HepG2 (cell line): ENCODE results near the gene RAPSN. TPM values are rescaled to one million over a fixed set of nuclear protein-coding genes. Genes with fewer than 3 reads are reported as not detected.

Experiments
- AHR ChIP-seq: IDR thresholded peaks from 2 replicates; pipeline ENCODE4 v1.6.1; 2018; ENCODE audit warnings: missing genetic modification reagents, missing compliant biosample characterization
- ARID2 ChIP-seq: sonication (generic); formaldehyde crosslinking; IDR thresholded peaks from 2 replicates; pipeline ENCODE4 v1.8.1; 2022; ENCODE audit warnings: mild to moderate bottlenecking, missing genetic modification reagents, borderline replicate concordance
- JDP2 ChIP-seq: sonication (generic); formaldehyde crosslinking; IDR thresholded peaks from 2 replicates; pipeline ENCODE4 v1.8.1; 2022; ENCODE audit warnings: missing genetic modification reagents, borderline replicate concordance
- KDM5B ChIP-seq: sonication (generic); formaldehyde crosslinking; IDR thresholded peaks from 2 replicates; pipeline ENCODE4 v1.4.0; 2020; ENCODE audit warnings: missing genetic modification reagents, mild to moderate bottlenecking, borderline replicate concordance
- MAFG ChIP-seq: sonication (generic); formaldehyde crosslinking; IDR thresholded peaks from 2 replicates; pipeline ENCODE4 v1.5.1; 2020; ENCODE audit warnings: mild to moderate bottlenecking, missing genetic modification reagents
- NFYC ChIP-seq: IDR thresholded peaks from 2 replicates; pipeline ENCODE4 v1.6.1; 2016; ENCODE audit warnings: missing genetic modification reagents, missing compliant biosample characterization
- NR1H2 ChIP-seq: sonication (generic); formaldehyde crosslinking; IDR thresholded peaks from 2 replicates; pipeline ENCODE4 v1.8.1; 2022; ENCODE audit warnings: low read depth, missing genetic modification reagents, borderline replicate concordance
- NR2F1 ChIP-seq, 2 experiments: fragments of 450-650 bp in 1 of 2; formaldehyde crosslinking in 1 of 2; IDR thresholded peaks; 2 replicates each; pipeline versions ENCODE4 v1.5.0 to v1.6.1; 2016 to 2020; ENCODE audit warnings: mild to moderate bottlenecking in 1 of 2, missing compliant biosample characterization in 1 of 2, missing genetic modification reagents in 1 of 2, moderate library complexity in 1 of 2
- PAWR ChIP-seq: sonication (generic); formaldehyde crosslinking; IDR thresholded peaks from 2 replicates; pipeline ENCODE4 v1.4.0; 2020; ENCODE audit warnings: missing genetic modification reagents, mild to moderate bottlenecking, borderline replicate concordance
- PHF8 ChIP-seq: sonication (generic); formaldehyde crosslinking; IDR thresholded peaks from 2 replicates; pipeline ENCODE4 v1.5.0; 2020; ENCODE audit warnings: missing genetic modification reagents
- REL ChIP-seq: sonication (generic); formaldehyde crosslinking; conservative IDR thresholded peaks from 2 replicates; pipeline ENCODE4 v1.8.0; 2022; ENCODE audit warnings: mild to moderate bottlenecking, missing genetic modification reagents, moderate library complexity
- SNAI1 ChIP-seq: sonication (generic); formaldehyde crosslinking; IDR thresholded peaks from 2 replicates; pipeline ENCODE4 v1.5.0; 2020; ENCODE audit warnings: mild to moderate bottlenecking, missing genetic modification reagents, borderline replicate concordance
- TARDBP ChIP-seq: sonication (generic); formaldehyde crosslinking; IDR thresholded peaks from 2 replicates; pipeline ENCODE4 v1.8.0; 2022; ENCODE audit warnings: mild to moderate bottlenecking, missing genetic modification reagents
- ZBTB3 ChIP-seq: sonication (generic); formaldehyde crosslinking; IDR thresholded peaks from 2 replicates; pipeline ENCODE4 v1.4.0; 2020; ENCODE audit warnings: low read depth, mild to moderate bottlenecking, moderate library complexity, missing genetic modification reagents, borderline replicate concordance
- ZNF225 ChIP-seq: sonication (generic); formaldehyde crosslinking; IDR thresholded peaks from 2 replicates; pipeline ENCODE4 v1.4.0; 2020; ENCODE audit warnings: mild to moderate bottlenecking, missing genetic modification reagents
- ZNF3 ChIP-seq: IDR thresholded peaks from 2 replicates; pipeline ENCODE4 v1.7.0; 2017; ENCODE audit warnings: inconsistent platforms
- ZNF34 ChIP-seq: sonication (generic); formaldehyde crosslinking; IDR thresholded peaks from 2 replicates; pipeline ENCODE4 v1.4.0; 2020; ENCODE audit warnings: mild to moderate bottlenecking, missing genetic modification reagents, borderline replicate concordance
- polyA plus RNA-seq, 8 experiments: library from polyadenylated mRNA; depleted of rRNA in 3 of 8; stranded (reverse) in 7 of 8; unstranded in 1 of 8; fragments of >200 nt; fragmentation: Illumina TruSeq in 4 of 8; extraction: Trizol in 4 of 8; gene quantifications; 2 replicates each; pipeline versions ENCODE4 v1.2.1 to v1.2.3, GENCODE V29; 2011 to 2016; ENCODE audit warnings: low read depth in 4 of 8, missing spikeins in 1 of 8, mixed read lengths in 1 of 8; ENCODE audit not compliant: insufficient read depth in 1 of 8
- total RNA-seq, 5 experiments: library from RNA; depleted of rRNA; stranded (reverse); fragments of >200 nt; fragmentation: Illumina TruSeq; extraction: Trizol; gene quantifications; 2 replicates each; pipeline ENCODE4 v1.2.3, GENCODE V29; 2016; ENCODE audit warnings: low read depth in 1 of 5
- TF ChIP-seq, protein P1 (sequence below): sonication (generic); formaldehyde crosslinking; conservative IDR thresholded peaks from 2 replicates; pipeline ENCODE4 v1.8.0; 2022; ENCODE audit warnings: low read depth, missing genetic modification reagents
- TF ChIP-seq, protein P2 (sequence below): sonication (generic); formaldehyde crosslinking; IDR thresholded peaks from 2 replicates; pipeline ENCODE4 v1.5.0; 2020; ENCODE audit warnings: mild to moderate bottlenecking, low read depth, missing genetic modification reagents, borderline replicate concordance
- TF ChIP-seq, protein P3 (sequence below): sonication (generic); formaldehyde crosslinking; IDR thresholded peaks from 2 replicates; pipeline ENCODE4 v1.4.0; 2020; ENCODE audit warnings: mild to moderate bottlenecking, low read depth, missing genetic modification reagents
- TF ChIP-seq, protein P4 (sequence below): sonication (generic); formaldehyde crosslinking; conservative IDR thresholded peaks from 2 replicates; pipeline ENCODE4 v1.4.0; 2020; ENCODE audit warnings: mild to moderate bottlenecking, missing genetic modification reagents, moderate library complexity
- TF ChIP-seq, protein P5 (sequence below): sonication (generic); formaldehyde crosslinking; IDR thresholded peaks from 2 replicates; pipeline ENCODE4 v1.4.0; 2020; ENCODE audit warnings: missing genetic modification reagents

Gene RAPSN
- total and polyA plus RNA-seq, 2 of the 13 experiments (the other 11 are each of a cell fraction or from before 2014, with no cell fraction given), result 0.15 to 1.2 TPM

DNA sequence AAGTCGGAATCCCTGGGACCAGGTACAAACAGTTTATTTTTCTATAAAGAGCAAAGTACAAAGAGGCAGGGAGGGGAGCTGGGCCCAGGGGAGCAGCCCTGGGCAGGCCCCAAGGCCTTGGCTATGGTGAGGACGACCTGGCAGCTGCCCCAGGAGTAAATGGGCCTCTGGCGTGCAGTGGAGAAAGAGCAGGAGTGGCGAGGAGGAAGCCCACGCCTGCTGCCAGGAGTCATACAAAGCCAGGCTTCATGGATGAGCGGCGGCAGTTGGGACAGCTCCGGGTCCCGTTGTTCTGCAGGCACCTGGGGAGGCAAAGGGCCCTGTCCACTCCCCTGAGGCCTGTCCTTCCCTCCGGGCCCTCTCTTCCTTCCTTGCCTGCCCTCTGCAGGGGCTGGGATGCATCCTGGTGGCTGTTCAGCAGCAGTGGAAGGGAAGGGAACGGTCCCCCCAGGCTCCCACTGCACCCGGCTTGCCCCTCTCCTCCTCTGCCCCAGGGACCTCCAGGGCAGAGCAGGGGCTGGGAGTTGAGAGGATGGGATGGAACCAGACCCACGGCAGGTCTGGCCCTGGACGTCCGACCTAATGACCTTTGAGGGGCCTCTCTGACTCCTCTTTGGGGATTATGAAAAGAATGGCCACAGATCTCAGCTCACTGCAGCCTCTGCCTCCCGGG, 11.1 kb downstream of the RAPSN start (continued):
- TF ChIP-seq NR1H2 (CRISPR knock-in tag), result no peak
- peak; percentile 47; the same call in 1 of the 2 replicates for TF ChIP-seq ZNF34
- TF ChIP-seq, protein P1, sequence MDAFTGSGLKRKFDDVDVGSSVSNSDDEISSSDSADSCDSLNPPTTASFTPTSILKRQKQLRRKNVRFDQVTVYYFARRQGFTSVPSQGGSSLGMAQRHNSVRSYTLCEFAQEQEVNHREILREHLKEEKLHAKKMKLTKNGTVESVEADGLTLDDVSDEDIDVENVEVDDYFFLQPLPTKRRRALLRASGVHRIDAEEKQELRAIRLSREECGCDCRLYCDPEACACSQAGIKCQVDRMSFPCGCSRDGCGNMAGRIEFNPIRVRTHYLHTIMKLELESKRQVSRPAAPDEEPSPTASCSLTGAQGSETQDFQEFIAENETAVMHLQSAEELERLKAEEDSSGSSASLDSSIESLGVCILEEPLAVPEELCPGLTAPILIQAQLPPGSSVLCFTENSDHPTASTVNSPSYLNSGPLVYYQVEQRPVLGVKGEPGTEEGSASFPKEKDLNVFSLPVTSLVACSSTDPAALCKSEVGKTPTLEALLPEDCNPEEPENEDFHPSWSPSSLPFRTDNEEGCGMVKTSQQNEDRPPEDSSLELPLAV (CRISPR knock-in tag), result no peak
- no peak for TF ChIP-seq NFYC
- no peak for TF ChIP-seq PAWR (CRISPR knock-in tag)
- TF ChIP-seq SNAI1, result no peak
- no peak for TF ChIP-seq ZNF3 (CRISPR knock-in tag)
- peak; percentile 73 for TF ChIP-seq PHF8 (CRISPR knock-in tag)
- TF ChIP-seq, protein P2, sequence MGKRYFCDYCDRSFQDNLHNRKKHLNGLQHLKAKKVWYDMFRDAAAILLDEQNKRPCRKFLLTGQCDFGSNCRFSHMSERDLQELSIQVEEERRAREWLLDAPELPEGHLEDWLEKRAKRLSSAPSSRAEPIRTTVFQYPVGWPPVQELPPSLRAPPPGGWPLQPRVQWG, result no peak
- TF ChIP-seq MAFG (CRISPR knock-in tag), result no peak
- peak; percentile 25; the same call in 1 of the 2 replicates for TF ChIP-seq AHR (CRISPR knock-in tag)
- TF ChIP-seq, protein P3, sequence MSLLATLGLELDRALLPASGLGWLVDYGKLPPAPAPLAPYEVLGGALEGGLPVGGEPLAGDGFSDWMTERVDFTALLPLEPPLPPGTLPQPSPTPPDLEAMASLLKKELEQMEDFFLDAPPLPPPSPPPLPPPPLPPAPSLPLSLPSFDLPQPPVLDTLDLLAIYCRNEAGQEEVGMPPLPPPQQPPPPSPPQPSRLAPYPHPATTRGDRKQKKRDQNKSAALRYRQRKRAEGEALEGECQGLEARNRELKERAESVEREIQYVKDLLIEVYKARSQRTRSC (CRISPR knock-in tag), result no peak
- TF ChIP-seq JDP2 (CRISPR knock-in tag), result no peak
- TF ChIP-seq NR2F1 (CRISPR knock-in tag; IDR thresholded peaks at IDR 0.05), result peak; percentile 47 to 48; a peak in 2 of 4 replicates
- no peak for TF ChIP-seq REL
- TF ChIP-seq KDM5B (CRISPR knock-in tag), result no peak; the same call in 1 of the 2 replicates
- no peak for TF ChIP-seq ZBTB3
- no peak for TF ChIP-seq ARID2 (CRISPR knock-in tag)
- TF ChIP-seq ZNF225 (CRISPR knock-in tag), result no peak
- TF ChIP-seq, protein P4, sequence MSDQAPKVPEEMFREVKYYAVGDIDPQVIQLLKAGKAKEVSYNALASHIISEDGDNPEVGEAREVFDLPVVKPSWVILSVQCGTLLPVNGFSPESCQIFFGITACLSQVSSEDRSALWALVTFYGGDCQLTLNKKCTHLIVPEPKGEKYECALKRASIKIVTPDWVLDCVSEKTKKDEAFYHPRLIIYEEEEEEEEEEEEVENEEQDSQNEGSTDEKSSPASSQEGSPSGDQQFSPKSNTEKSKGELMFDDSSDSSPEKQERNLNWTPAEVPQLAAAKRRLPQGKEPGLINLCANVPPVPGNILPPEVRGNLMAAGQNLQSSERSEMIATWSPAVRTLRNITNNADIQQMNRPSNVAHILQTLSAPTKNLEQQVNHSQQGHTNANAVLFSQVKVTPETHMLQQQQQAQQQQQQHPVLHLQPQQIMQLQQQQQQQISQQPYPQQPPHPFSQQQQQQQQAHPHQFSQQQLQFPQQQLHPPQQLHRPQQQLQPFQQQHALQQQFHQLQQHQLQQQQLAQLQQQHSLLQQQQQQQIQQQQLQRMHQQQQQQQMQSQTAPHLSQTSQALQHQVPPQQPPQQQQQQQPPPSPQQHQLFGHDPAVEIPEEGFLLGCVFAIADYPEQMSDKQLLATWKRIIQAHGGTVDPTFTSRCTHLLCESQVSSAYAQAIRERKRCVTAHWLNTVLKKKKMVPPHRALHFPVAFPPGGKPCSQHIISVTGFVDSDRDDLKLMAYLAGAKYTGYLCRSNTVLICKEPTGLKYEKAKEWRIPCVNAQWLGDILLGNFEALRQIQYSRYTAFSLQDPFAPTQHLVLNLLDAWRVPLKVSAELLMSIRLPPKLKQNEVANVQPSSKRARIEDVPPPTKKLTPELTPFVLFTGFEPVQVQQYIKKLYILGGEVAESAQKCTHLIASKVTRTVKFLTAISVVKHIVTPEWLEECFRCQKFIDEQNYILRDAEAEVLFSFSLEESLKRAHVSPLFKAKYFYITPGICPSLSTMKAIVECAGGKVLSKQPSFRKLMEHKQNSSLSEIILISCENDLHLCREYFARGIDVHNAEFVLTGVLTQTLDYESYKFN, result peak; percentile 77
- TF ChIP-seq, protein P5, sequence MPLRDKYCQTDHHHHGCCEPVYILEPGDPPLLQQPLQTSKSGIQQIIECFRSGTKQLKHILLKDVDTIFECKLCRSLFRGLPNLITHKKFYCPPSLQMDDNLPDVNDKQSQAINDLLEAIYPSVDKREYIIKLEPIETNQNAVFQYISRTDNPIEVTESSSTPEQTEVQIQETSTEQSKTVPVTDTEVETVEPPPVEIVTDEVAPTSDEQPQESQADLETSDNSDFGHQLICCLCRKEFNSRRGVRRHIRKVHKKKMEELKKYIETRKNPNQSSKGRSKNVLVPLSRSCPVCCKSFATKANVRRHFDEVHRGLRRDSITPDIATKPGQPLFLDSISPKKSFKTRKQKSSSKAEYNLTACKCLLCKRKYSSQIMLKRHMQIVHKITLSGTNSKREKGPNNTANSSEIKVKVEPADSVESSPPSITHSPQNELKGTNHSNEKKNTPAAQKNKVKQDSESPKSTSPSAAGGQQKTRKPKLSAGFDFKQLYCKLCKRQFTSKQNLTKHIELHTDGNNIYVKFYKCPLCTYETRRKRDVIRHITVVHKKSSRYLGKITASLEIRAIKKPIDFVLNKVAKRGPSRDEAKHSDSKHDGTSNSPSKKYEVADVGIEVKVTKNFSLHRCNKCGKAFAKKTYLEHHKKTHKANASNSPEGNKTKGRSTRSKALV (CRISPR knock-in tag), result no peak
- TF ChIP-seq TARDBP, result peak; percentile 46; the same call in 1 of the 2 replicates
